Stimulated activated CD8-positive, alpha-beta memory T cell treated with anti-CD3 and anti-CD28 coated beads, Interleukin-4, amount 100 ng/mL, for 24 hours (primary cell): ENCODE results near the gene LYRM2.

ENCODE experiments used
- DNase-seq: peaks from one replicate; pipeline ENCODE4 v3.0.0-alpha.2; 2020; ENCODE audit warnings: low read depth

Gene LYRM2, protein sequence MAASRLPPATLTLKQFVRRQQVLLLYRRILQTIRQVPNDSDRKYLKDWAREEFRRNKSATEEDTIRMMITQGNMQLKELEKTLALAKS

GRCh38 chr6:89638320-89639195 lies at the start of gene LYRM2:
Gene LYRM2, minus strand, starts transcription at chr6:89638747. Its CDS starts 31 bp downstream, at chr6:89638716.
- peak; percentile 89 for DNase-seq

DNA sequence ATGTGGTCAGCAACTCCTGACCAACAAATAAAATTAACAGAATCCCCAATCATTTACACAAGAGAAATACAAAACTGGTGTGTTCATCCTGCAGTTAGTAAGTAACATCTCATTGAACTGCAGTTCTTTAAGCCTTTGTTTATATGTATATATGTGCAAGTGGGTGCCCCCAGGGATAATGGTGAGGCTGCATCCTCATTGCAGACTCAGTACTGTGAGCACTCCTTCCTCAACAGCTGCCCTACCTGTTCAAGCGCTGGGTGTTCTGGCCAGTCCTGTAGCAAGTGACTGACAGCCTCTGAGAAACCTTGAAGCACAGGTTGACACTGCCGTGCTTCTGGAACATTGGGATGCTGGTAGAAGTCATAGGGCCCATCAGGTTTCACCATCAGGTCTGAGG lies 49.8 kb upstream of the LYRM2 start:
- DNase-seq: no peak

- DNase-seq: no peak
These were observed 46.8 kb upstream of the LYRM2 start for GRCh38 chr6:89685311-89685710.

- no peak for DNase-seq
These were observed 44.4 kb upstream of the LYRM2 start for GRCh38 chr6:89682991-89683390.

DNA sequence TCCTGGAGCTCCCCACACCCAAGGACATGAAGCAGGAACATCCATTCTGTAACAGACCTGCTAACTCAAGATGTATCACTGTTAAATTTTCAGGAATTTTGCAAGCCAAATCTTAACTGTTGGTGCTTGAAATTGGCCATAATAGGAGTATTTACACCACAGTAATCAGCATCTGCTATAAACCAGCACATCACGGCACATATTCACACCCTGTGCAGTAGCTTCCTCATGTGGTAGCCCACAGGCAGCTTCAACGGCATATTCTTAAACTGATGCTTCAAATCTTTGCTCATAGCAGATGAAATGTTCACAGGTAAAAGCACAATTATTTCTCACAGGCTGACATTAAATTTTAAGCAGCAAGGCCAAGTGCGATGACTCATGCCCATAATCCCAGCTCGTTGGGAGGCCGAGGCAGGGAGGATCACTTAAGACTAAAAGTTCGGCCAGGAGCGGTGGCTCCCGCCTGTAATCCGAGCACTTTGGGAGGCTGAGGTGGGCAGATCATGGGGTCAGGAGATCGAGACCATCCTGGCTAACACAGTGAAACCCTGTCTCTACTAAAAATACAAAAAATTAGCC lies 43.5 kb upstream of the LYRM2 start:
- DNase-seq: no peak

GRCh38 chr6:89680551-89680950 lies 42.0 kb upstream of the LYRM2 start:
- no peak for DNase-seq

GRCh38 chr6:89680150-89680549 lies 41.6 kb upstream of the LYRM2 start:
- no peak for DNase-seq

DNA sequence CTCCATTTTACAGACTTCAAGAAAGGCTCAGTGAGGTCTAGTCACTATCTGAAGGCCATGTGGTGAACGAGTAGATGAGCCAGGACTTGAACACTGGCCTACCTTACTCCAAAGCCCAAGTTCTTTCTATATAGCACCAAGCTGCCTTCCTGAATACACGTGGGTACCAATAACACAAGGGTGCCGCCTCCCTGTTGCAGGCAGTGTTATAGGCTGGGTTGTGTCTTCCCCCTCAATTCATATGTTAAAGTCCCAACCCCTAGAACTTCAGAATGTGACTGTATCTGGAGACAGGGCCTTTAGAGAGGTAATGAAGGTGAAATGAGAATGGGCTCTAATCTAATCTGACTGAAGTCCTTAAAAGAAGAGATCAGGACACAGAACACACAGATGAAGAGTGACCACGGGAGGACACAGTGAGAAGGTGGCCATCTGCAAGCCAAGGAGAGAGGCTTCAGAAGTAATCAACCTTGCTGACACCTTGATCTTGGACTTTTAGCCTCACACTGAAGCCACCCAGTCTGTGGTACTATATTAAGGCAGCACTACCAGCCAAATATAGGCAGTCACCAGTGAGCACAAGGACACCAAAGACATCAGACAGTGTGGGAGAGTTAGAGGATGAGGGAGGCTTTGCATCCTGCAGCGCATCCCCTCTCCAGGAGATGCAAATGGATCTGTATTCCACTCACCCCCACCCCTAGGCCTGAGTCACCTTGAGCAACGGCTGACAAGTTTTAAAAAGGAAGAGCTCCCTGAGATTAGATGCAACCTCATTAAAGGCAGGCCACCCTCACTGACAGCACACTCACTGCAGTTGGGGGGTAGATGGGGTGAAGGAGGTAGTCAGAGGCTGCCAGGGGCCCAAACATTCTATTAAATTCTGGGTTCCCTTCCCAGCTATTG lies 40.9 kb upstream of the LYRM2 start:
- DNase-seq: no peak

- no peak for DNase-seq
These were observed 40.0 kb upstream of the LYRM2 start for GRCh38 chr6:89678531-89678930.

- DNase-seq: no peak
These were observed 37.6 kb upstream of the LYRM2 start for GRCh38 chr6:89675949-89676748.

DNA sequence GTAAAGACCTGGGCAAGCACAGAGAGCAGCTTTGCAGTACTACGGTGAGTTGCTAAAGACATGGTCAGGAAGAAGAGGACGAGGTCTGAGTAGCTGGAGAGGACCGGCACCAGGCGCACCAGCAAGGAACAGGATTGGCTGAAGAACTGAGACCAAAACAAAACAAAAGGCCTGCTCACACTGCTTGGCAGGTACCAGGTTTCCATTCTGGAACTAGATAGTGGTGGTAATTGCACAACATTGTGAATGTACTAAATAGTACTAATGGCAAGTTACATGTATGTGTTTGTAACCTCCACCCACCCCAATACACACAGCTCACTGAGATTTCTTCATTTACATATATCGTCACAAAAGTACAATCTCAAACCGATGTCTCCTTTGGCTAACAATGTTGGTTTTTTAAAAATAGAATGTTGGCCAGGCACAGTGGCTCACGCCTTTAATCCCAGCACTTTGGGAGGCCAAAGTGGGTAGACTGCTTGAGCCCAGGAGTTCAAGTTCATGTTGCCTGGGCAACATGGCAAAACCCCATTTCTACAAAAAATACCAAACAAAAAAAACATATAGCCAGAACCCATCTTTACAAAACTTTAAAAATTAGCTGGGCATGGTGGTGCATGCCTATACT lies 32.5 kb upstream of the LYRM2 start:
- no peak for DNase-seq

DNA sequence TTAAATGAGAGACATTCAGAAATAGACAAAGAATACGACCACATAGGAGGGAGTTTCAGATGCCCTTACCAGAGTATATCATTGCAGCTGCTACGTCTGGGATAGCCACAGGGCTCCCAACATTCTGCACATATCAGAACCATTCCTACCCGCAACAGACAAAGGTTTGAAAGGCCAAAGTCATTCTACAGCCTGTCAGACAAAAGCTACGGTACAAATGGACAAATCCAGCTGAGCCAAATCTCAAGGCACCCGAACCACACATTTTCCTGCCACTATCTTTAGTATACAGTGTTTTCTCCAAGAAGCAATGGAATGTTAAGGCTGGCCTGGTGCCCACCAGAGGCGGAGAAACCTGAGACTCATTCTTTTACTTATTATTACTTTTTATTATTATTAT lies 30.5 kb upstream of the LYRM2 start:
- DNase-seq: no peak

DNA sequence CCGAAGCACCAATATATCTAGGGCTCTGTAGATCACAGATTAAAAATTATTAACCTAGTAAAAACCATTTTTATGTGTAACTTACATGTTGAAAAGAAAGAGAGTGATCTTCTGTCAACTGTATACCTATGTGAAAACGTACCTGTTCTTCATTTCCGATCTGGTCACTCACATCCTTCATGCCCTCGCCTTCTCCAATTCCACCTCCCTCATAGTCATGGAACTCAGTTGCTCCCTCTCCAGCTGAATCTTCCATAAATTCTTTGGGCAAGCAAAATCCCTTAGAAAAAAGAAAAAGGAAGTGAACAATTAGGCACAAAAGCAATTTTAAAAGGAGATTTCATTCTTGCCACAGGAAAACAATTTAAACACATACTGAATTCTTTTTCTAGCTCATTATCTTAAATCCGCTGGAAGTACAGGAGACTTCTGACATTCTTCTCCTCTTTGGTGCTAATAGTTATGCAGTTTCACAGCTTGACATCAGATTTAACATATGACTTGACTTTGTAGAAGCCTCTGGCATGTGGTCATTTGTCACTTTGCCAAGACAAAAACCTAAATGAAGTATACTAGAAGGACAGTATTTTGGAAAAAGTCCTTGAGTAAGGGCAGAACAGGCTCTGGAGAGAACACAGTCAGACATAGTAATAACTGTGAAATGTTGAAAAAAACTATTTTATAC lies 29.5 kb upstream of the LYRM2 start:
- DNase-seq: no peak

DNA sequence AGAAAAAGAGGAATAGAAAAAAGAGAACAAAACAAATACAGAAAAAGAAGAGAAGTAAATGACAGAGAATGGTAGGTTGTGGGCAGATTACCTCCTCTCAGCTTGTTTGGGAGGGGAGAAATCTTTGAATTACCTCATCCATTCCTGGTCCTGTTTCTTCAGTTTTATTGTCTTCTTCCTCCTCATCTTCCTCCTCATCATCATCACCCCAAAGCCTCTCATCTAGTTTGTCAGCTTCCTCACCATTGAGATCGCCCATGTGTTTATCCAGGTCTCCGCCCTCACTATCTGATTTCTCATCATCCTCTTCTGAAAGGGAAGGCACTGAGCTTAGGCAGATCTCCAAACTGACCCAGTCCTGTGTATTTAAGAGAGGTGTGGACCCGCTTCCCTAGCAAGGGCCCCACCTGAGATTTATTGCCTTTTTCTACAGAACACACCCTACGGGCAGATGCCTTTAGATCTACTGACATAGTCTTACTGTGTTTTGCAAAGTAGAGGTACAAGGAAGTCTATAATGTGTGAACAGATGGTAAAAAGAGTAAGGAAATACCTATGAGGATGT lies 24.2 kb upstream of the LYRM2 start:
- no peak for DNase-seq

- no peak for DNase-seq
These were observed 23.0 kb upstream of the LYRM2 start for GRCh38 chr6:89661559-89661958.

GRCh38 chr6:89660981-89661380 lies 22.4 kb upstream of the LYRM2 start:
- no peak for DNase-seq

GRCh38 chr6:89657445-89658158 lies 19.1 kb upstream of the LYRM2 start:
- DNase-seq: no peak

- DNase-seq: no peak
These were observed 16.6 kb upstream of the LYRM2 start for GRCh38 chr6:89655122-89655521.

- DNase-seq: no peak
These were observed 12.0 kb upstream of the LYRM2 start for GRCh38 chr6:89650579-89650978.

DNA sequence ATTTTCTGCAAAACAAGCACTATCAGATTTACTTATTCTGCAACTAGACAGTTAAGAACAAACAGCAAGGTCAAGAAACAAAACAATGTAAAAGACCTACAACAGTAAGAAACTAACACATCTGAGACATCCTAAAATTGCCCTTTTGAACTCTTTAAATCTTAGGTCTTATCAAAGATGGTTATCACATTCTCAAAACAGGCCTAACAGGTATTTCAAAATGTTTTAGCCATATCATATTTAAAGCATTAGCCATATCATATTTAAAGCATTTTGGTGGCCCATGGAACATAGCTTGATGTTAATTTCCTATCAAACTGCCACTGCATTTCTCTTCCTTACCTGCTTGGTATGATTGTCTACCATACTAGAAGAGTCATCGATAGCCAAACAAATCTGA lies 11.1 kb upstream of the LYRM2 start:
- DNase-seq: no peak
